H1 (cell line): ENCODE measurements around the gene YIPF5. TPM values are rescaled to one million over a fixed set of nuclear protein-coding genes. Genes with fewer than 3 reads are reported as not detected.

ENCODE experiments used
- CTCF ChIA-PET: fragments of 300-600 bp; sonication (Branson Sonifier 250); formaldehyde crosslinking; loops from one replicate; lab custom pipeline; 2021; ENCODE audit not compliant: partially characterized antibody; lab: Charles Lee
- POLR2A ChIA-PET: fragments of 300-600 bp; sonication (Branson Sonifier 250); formaldehyde crosslinking; loops from one replicate; lab custom pipeline; 2021; ENCODE audit warnings: inconsistent platforms; ENCODE audit not compliant: partially characterized antibody; lab: Charles Lee
- DNase-seq, 2 experiments: peaks; one replicate each; pipeline versions ENCODE4 v3.0.0 to v3.0.0-alpha.2; 2010 to 2022; ENCODE audit warnings: low spot score in 2 of 2, low read depth in 1 of 2, mixed read lengths in 1 of 2
- FAIRE-seq: peaks from 2 replicates; lab custom pipeline; 2011; peaks lifted over from hg19 to GRCh38; lab: Jason Lieb, UNC
- H2AFZ ChIP-seq: 2 replicates; pipeline ENCODE4 v1.8.1; 2012; ENCODE audit warnings: low read length, inconsistent platforms
- H2AK5ac ChIP-seq: 2 replicates; pipeline ENCODE4 v1.6.1; 2013; ENCODE audit warnings: low read depth, low read length
- H2BK120ac ChIP-seq: replicated peaks from 2 replicates; pipeline ENCODE3; 2013; ENCODE audit warnings: low read depth, low read length, inconsistent platforms
- H2BK12ac ChIP-seq: 2 replicates; pipeline ENCODE4 v1.6.1; 2013; ENCODE audit warnings: low read depth, low read length
- H2BK15ac ChIP-seq: 2 replicates; pipeline ENCODE4 v1.6.1; 2013; ENCODE audit warnings: low read length
- H2BK20ac ChIP-seq: 2 replicates; pipeline ENCODE4 v1.6.1; 2013; ENCODE audit warnings: low read length
- H2BK5ac ChIP-seq: 2 replicates; pipeline ENCODE4 v1.6.1; 2013; ENCODE audit warnings: low read depth, low read length
- H3K14ac ChIP-seq: 2 replicates; pipeline ENCODE4 v1.6.1; 2013; ENCODE audit warnings: inconsistent platforms; ENCODE audit not compliant: insufficient read length
- H3K18ac ChIP-seq: 2 replicates; pipeline ENCODE4 v1.6.1; 2013; ENCODE audit warnings: low read length; ENCODE audit errors: extremely low read depth
- H3K23ac ChIP-seq: 2 replicates; pipeline ENCODE4 v1.6.1; 2013; ENCODE audit warnings: inconsistent platforms; ENCODE audit not compliant: insufficient read length
- H3K23me2 ChIP-seq: 2 replicates; pipeline ENCODE4 v1.6.1; 2013; ENCODE audit warnings: low read depth, low read length
- H3K27ac ChIP-seq: 2 replicates; pipeline ENCODE4 v1.6.1; 2011; ENCODE audit warnings: low read depth, low read length, inconsistent platforms
- H3K27me3 ChIP-seq, 4 experiments: replicated peaks in 1 of 4; 1 replicate in 1 of 4; 2 replicates in 3 of 4; pipeline versions ENCODE4 v1.6.1 to v1.8.1; 2011 to 2013; ENCODE audit warnings: low read length in 3 of 4, mild to moderate bottlenecking in 3 of 4, inconsistent platforms in 2 of 4, mixed read lengths in 2 of 4, moderate library complexity in 1 of 4; ENCODE audit not compliant: control insufficient read depth in 3 of 4, insufficient read depth in 3 of 4; ENCODE audit errors: extremely low read depth in 1 of 4
- H3K36me3 ChIP-seq, 4 experiments: 2 replicates each; pipeline versions ENCODE4 v1.6.1 to v1.8.1; 2011 to 2013; ENCODE audit warnings: mild to moderate bottlenecking in 4 of 4, low read length in 3 of 4, moderate library complexity in 2 of 4, control low read depth in 1 of 4, inconsistent platforms in 1 of 4; ENCODE audit not compliant: insufficient read depth in 4 of 4, control insufficient read depth in 2 of 4
- H3K4ac ChIP-seq: replicated peaks from 2 replicates; pipeline ENCODE3; 2013; ENCODE audit warnings: low read length, low read depth, mixed read lengths, inconsistent platforms; ENCODE audit not compliant: insufficient read length
- H3K4me1 ChIP-seq, 4 experiments: replicated peaks in 1 of 4; 1 replicate in 1 of 4; 2 replicates in 3 of 4; pipeline versions ENCODE4 v1.6.1 to v1.8.1; 2011 to 2013; ENCODE audit warnings: low read length in 3 of 4, inconsistent platforms in 2 of 4, mixed read lengths in 1 of 4; ENCODE audit not compliant: insufficient read depth in 4 of 4, control insufficient read depth in 3 of 4
- H3K4me2 ChIP-seq, 2 experiments: 2 replicates each; pipeline versions ENCODE4 v1.6.1 to v1.8.1; 2011 to 2013; ENCODE audit warnings: low read depth in 2 of 2, low read length in 2 of 2, control low read depth in 1 of 2, inconsistent platforms in 1 of 2, mild to moderate bottlenecking in 1 of 2; ENCODE audit not compliant: insufficient read depth in 1 of 2
- H3K4me3 ChIP-seq, 4 experiments: fragments of 200-600, 300-600 bp in 1 of 4; sonication (generic), shearing (Covaris generic), sonication (Bioruptor Twin) in 1 of 4; 2 replicates each; pipeline versions ENCODE4 v1.5.1 to v1.8.1; 2011 to 2016; ENCODE audit warnings: low read length in 4 of 4, low read depth in 3 of 4, control low read depth in 2 of 4, inconsistent platforms in 2 of 4, mild to moderate bottlenecking in 2 of 4, mixed read lengths in 1 of 4, moderate library complexity in 1 of 4; ENCODE audit not compliant: insufficient read depth in 2 of 4; ENCODE audit errors: extremely low read depth in 1 of 4
- H3K56ac ChIP-seq: replicated peaks from 2 replicates; pipeline ENCODE3; 2013; ENCODE audit warnings: low read depth, mild to moderate bottlenecking, mixed read lengths, low read length, inconsistent platforms; ENCODE audit not compliant: insufficient read length
- H3K79me1 ChIP-seq: 2 replicates; pipeline ENCODE4 v1.6.1; 2013; ENCODE audit warnings: low read depth, low read length, control low read depth
- H3K79me2 ChIP-seq, 2 experiments: 2 replicates each; pipeline versions ENCODE4 v1.6.1 to v1.8.1; 2012 to 2013; ENCODE audit warnings: low read length in 2 of 2, mild to moderate bottlenecking in 2 of 2, inconsistent platforms in 1 of 2; ENCODE audit not compliant: insufficient read depth in 2 of 2, control insufficient read depth in 1 of 2
- H3K9ac ChIP-seq, 4 experiments: replicated peaks in 1 of 4; 1 replicate in 1 of 4; 2 replicates in 3 of 4; pipeline versions ENCODE4 v1.6.1 to v1.8.1; 2011 to 2013; ENCODE audit warnings: low read depth in 3 of 4, low read length in 3 of 4, control low read depth in 2 of 4, mild to moderate bottlenecking in 2 of 4, moderate library complexity in 2 of 4, inconsistent platforms in 1 of 4; ENCODE audit errors: extremely low read depth in 1 of 4
- H3K9me3 ChIP-seq, 2 experiments: 2 replicates each; pipeline versions ENCODE4 v1.6.1 to v1.8.1; 2012 to 2013; ENCODE audit warnings: mild to moderate bottlenecking in 2 of 2, moderate library complexity in 2 of 2, control low read depth in 1 of 2, inconsistent platforms in 1 of 2, low read depth in 1 of 2, low read length in 1 of 2, mixed read lengths in 1 of 2; ENCODE audit not compliant: insufficient read depth in 2 of 2
- H4K20me1 ChIP-seq, 2 experiments: replicated peaks in 1 of 2; 2 replicates each; pipeline versions ENCODE3 to v1.8.1; 2011 to 2013; ENCODE audit warnings: inconsistent platforms in 2 of 2, low read length in 2 of 2, mild to moderate bottlenecking in 1 of 2; ENCODE audit not compliant: insufficient read depth in 2 of 2, control insufficient read depth in 1 of 2
- H4K5ac ChIP-seq: 2 replicates; pipeline ENCODE4 v1.6.1; 2013; ENCODE audit warnings: low read length, low read depth, mixed read lengths, inconsistent platforms; ENCODE audit not compliant: insufficient read length
- H4K8ac ChIP-seq: 2 replicates; pipeline ENCODE4 v1.8.0; 2013; ENCODE audit warnings: mild to moderate bottlenecking, moderate library complexity, low read length, inconsistent platforms; ENCODE audit not compliant: insufficient read depth; ENCODE audit errors: extremely low read depth
- H4K91ac ChIP-seq: replicated peaks from 2 replicates; pipeline ENCODE3; 2013; ENCODE audit warnings: low read length, mixed read lengths, inconsistent platforms; ENCODE audit not compliant: insufficient read length
- BACH1 ChIP-seq: IDR thresholded peaks from 2 replicates; pipeline ENCODE4 v1.6.1; 2012; ENCODE audit warnings: low read length, improper control_type of control experiment
- BRCA1 ChIP-seq: IDR thresholded peaks from 2 replicates; pipeline ENCODE4 v1.6.1; 2012; ENCODE audit warnings: low read depth, low read length, improper control_type of control experiment
- CHD2 ChIP-seq: IDR thresholded peaks from 2 replicates; pipeline ENCODE4 v1.6.1; 2012; ENCODE audit warnings: low read length, improper control_type of control experiment
- CTBP2 ChIP-seq: IDR thresholded peaks from 2 replicates; pipeline ENCODE4 v1.7.0; 2011; ENCODE audit warnings: borderline replicate concordance, mild to moderate bottlenecking, moderate library complexity, mixed read lengths, low read length; ENCODE audit not compliant: insufficient read depth, insufficient read length
- EGR1 ChIP-seq: IDR thresholded peaks from 2 replicates; pipeline ENCODE4 v1.6.1; 2011; ENCODE audit warnings: low read depth, low read length, borderline replicate concordance
- EZH2 ChIP-seq: fragments of 200-600 bp; sonication (generic); IDR thresholded peaks from 2 replicates; pipeline ENCODE4 v1.7.1; 2012; ENCODE audit warnings: low read depth, mild to moderate bottlenecking, moderate library complexity, low read length, inconsistent platforms; ENCODE audit not compliant: severe bottlenecking
- GABPA ChIP-seq: IDR thresholded peaks from 2 replicates; pipeline ENCODE4 v1.6.1; 2011; ENCODE audit warnings: mild to moderate bottlenecking, low read length, moderate library complexity, borderline replicate concordance; ENCODE audit not compliant: insufficient read depth
- HDAC6 ChIP-seq: IDR thresholded peaks from one replicate; pipeline ENCODE4 v1.7.1; 2012; ENCODE audit warnings: low read depth, mild to moderate bottlenecking, inconsistent platforms, low read length, moderate library complexity
- NANOG ChIP-seq: IDR thresholded peaks from 2 replicates; pipeline ENCODE4 v1.6.1; 2011; ENCODE audit warnings: low read length, low read depth, mild to moderate bottlenecking, inconsistent platforms; ENCODE audit not compliant: insufficient read depth, poor library complexity, severe bottlenecking
- SIX5 ChIP-seq: IDR thresholded peaks from 2 replicates; pipeline ENCODE4 v1.6.1; 2011; ENCODE audit warnings: mild to moderate bottlenecking, low read depth, low read length
- SP1 ChIP-seq: IDR thresholded peaks from 2 replicates; pipeline ENCODE4 v1.6.1; 2011; ENCODE audit warnings: low read depth, low read length
- SRF ChIP-seq: IDR thresholded peaks from 2 replicates; pipeline ENCODE4 v1.6.1; 2011; ENCODE audit warnings: mild to moderate bottlenecking, low read depth, low read length, moderate library complexity
- SUZ12 ChIP-seq: fragments of 200-600 bp; sonication (generic); IDR thresholded peaks from 2 replicates; pipeline ENCODE4 v1.6.1; 2012; ENCODE audit warnings: mild to moderate bottlenecking, inconsistent platforms, low read length, moderate library complexity, mixed read lengths
- TAF1 ChIP-seq: IDR thresholded peaks from 2 replicates; pipeline ENCODE4 v1.6.1; 2011; ENCODE audit warnings: mild to moderate bottlenecking, low read depth, low read length
- YY1 ChIP-seq: IDR thresholded peaks from 2 replicates; pipeline ENCODE4 v1.6.1; 2011; ENCODE audit warnings: low read depth, mild to moderate bottlenecking, low read length
- ZNF274 ChIP-seq: IDR thresholded peaks from 2 replicates; pipeline ENCODE4 v1.7.0; 2012; ENCODE audit warnings: low read length, borderline replicate concordance; ENCODE audit errors: extremely low read depth
- WGBS, 2 experiments: shearing (Covaris generic) in 1 of 2; methylation state at CpG; one replicate each; pipeline versions ENCODE4 v1.1.6 to v1.1.7; 2013 to 2015; ENCODE audit warnings: low lambda C conversion rate in 2 of 2, mixed read lengths in 2 of 2, inconsistent platforms in 1 of 2, low coverage in 1 of 2, missing lambda C conversion rate in 1 of 2; ENCODE audit not compliant: insufficient replicate concordance in 2 of 2, insufficient coverage in 1 of 2, insufficient read length in 1 of 2; ENCODE audit errors: extremely low coverage in 1 of 2, missing lambda C conversion rate in 1 of 2; 5-methylcytosine and 5-hydroxymethylcytosine counted together
- polyA plus RNA-seq, 7 experiments: library from polyadenylated mRNA; depleted of rRNA in 3 of 7; stranded (reverse) in 5 of 7; unstranded in 2 of 7; fragments of >200 nt in 5 of 7; fragments of 200-250 nt in 2 of 7; gene quantifications; 1 replicate in 5 of 7; 2 replicates in 1 of 7; 4 replicates in 1 of 7; pipeline versions ENCODE4 v1.2.1 to v1.2.3, GENCODE V29; 2011 to 2013; ENCODE audit warnings: missing spikeins in 2 of 7, mixed read lengths in 2 of 7
- total RNA-seq: library from RNA; stranded (reverse); fragmentation: NEBNext Ultra II Directional; extraction: Animal tissue kit (Norgen Biotek cat#: 25700); gene quantifications from 2 replicates; pipeline ENCODE4 v1.2.1, GENCODE V29; 2021

The YIPF5 gene
- total and polyA plus RNA-seq, 2 of the 8 experiments (the other 6 are each of a cell fraction or from before 2014, with no cell fraction given): 27.6 to 33.6 TPM

DNA sequence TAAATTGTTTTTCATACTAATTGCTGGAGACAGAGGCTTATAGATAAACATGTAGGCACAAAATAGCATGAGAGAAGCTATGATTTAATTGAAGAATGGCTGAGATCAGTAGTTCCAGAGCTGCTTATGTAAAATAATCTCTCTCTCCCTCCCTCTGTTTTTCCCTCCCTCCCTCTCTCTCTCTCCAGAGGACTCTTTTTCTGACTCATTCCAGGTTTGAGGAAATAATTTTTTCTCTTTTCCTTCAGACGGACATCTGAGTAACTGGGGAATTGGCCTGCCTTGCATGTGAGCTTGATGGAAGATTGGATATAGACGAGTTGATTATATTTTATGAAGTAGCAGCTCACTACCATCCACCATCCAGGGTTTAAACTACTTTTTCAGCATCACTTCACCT, 35.7 kb upstream of the YIPF5 start:
- H4K91ac ChIP-seq: no peak overlapping the region
- H3K9me3 ChIP-seq: no peaks in the 10 kb centered on the region
- H4K5ac ChIP-seq: no peak overlapping the region
- H3K14ac ChIP-seq: no peak overlapping the region
- no peak overlapping the region for H3K23ac ChIP-seq
- WGBS, 2 experiments: 83% methylated on average over 2 of the region's 2 CpGs; no CpG with 5 or more reads in 1 of the 2 experiments
- no peak overlapping the region for H3K4ac ChIP-seq
- H4K8ac ChIP-seq: no peak overlapping the region
- H3K79me1 ChIP-seq: no peaks in the 10 kb centered on the region
- peaks cover 0 to 3% (median 0%) of the 10 kb centered on the region in 4 experiments; a peak in 2 of 7 replicates for H3K4me1 ChIP-seq
- H2AK5ac ChIP-seq: no peak overlapping the region
- H3K4me3 ChIP-seq: no peak overlapping the region
- H3K4me2 ChIP-seq: no peak overlapping the region
- POLR2A ChIA-PET: no interaction called here
- peaks cover 0 to 10% (median 4%) of the 10 kb centered on the region in 4 experiments; a peak in 3 of 7 replicates for H3K27me3 ChIP-seq
- FAIRE-seq (no peak), DNase-seq (no peak)
- H4K20me1 ChIP-seq: no peaks in the 10 kb centered on the region
- H2BK20ac ChIP-seq: no peak overlapping the region
- no peak overlapping the region for H3K9ac ChIP-seq
- H2AFZ ChIP-seq: no peak overlapping the region
- no peak overlapping the region for H3K27ac ChIP-seq
- H3K56ac ChIP-seq: no peak overlapping the region
- 0 out of 2 replicates have a peak, but pooled peaks cover 4% of the 10 kb centered on the region for H3K23me2 ChIP-seq
- H3K36me3 ChIP-seq: no peaks in the 10 kb centered on the region
- no peaks in the 10 kb centered on the region for H3K79me2 ChIP-seq
- H2BK15ac ChIP-seq: no peak overlapping the region
- no peak overlapping the region for H2BK12ac ChIP-seq
- H2BK5ac ChIP-seq: no peak overlapping the region
- no peak overlapping the region for H3K18ac ChIP-seq
- CTCF ChIA-PET: interaction anchor here (0.7 to 7.0 kb wide), 12 partner anchors 9 to 1032 kb away, joined by 3 to 71 read pairs (median 4); no protein-coding TSS in a partner anchor
- no peak overlapping the region for H2BK120ac ChIP-seq
- no peak for TF ChIP-seq EZH2
- TF ChIP-seq SP1: no peak
- TF ChIP-seq TAF1: no peak
- no peak for TF ChIP-seq SIX5
- no peak for TF ChIP-seq CHD2
- TF ChIP-seq EGR1: no peak
- no peak for TF ChIP-seq GABPA
- TF ChIP-seq HDAC6: no peak
- TF ChIP-seq CTBP2: no peak
- no peak for TF ChIP-seq ZNF274
- TF ChIP-seq NANOG: no peak
- no peak for TF ChIP-seq BRCA1
- no peak for TF ChIP-seq SUZ12
- TF ChIP-seq YY1: no peak
- TF ChIP-seq SRF: no peak
- TF ChIP-seq BACH1: no peak
